ENCODE results near the gene LRRC49.

DNA sequence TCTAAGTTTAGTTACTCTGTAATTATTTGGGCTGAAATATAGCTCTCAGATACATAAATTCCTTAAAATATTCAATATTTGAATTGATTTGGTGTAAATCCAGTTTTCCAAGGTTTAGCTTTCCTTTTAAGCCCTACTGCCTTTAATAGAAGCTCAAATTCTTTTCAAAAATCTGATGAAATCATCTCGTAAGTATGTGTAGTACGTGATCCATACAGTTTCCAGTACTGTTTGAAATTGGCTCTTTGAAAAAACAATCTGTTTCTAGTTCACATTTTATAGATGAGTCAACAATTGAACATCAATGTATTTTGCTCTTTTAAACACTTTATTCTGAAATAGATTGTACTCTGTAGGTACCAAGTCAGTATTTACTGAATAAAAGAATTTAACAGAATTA lies 84.2 kb downstream of the LRRC49 start:
- TF ChIP-seq TOX (CRISPR knock-in tag; IDR thresholded peaks at IDR 0.05; ENCODE audit: borderline replicate concordance) (no peak), CSDC2 (CRISPR knock-in tag; IDR thresholded peaks at IDR 0.05) (no peak)
- TF ChIP-seq, protein P1, sequence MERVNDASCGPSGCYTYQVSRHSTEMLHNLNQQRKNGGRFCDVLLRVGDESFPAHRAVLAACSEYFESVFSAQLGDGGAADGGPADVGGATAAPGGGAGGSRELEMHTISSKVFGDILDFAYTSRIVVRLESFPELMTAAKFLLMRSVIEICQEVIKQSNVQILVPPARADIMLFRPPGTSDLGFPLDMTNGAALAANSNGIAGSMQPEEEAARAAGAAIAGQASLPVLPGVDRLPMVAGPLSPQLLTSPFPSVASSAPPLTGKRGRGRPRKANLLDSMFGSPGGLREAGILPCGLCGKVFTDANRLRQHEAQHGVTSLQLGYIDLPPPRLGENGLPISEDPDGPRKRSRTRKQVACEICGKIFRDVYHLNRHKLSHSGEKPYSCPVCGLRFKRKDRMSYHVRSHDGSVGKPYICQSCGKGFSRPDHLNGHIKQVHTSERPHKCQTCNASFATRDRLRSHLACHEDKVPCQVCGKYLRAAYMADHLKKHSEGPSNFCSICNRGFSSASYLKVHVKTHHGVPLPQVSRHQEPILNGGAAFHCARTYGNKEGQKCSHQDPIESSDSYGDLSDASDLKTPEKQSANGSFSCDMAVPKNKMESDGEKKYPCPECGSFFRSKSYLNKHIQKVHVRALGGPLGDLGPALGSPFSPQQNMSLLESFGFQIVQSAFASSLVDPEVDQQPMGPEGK (CRISPR knock-in tag; IDR thresholded peaks at IDR 0.05; ENCODE audit: borderline replicate concordance), result no peak
